ENCODE results near the gene SLC7A9.

Gene SLC7A9

DNA sequence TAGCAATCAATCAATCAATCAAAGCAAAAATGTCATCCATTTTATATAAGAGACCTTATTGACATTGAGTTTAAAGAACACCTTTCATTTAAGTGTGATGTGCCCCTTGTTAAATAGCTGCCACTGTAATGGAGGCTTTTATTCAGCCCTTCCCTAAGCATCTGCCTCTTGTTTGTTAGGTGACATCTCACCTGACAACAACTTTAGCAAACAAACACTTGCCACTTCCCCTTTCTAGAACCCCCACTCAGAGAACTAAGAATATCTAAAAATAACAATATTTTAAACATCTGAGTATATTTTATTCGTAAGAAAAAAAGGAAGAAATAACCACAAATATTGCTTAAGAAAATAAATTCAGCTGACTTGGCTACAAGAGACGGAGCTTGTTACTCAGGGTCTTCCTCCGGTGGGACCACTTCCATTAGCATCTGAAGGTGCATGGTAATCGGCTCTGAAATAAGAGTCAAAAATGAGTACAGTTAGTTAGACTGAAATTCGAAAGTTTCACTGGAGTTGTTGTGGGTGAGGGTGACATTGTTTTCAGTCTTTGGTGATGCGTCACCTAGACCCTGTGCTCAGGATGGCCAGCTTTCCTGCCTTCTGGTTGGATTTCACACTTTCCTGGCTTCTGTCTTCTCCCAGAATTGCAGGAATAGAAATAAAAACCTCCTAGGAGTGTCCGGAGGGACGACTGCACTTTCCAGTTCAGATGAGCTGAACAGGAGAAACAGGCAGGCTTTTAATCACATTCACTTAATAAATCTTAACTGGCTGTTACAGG, 39.1 kb downstream of the SLC7A9 start:
- DNase-seq (ENCODE audit: low spot score): no peak
- TF ChIP-seq, protein P1, sequence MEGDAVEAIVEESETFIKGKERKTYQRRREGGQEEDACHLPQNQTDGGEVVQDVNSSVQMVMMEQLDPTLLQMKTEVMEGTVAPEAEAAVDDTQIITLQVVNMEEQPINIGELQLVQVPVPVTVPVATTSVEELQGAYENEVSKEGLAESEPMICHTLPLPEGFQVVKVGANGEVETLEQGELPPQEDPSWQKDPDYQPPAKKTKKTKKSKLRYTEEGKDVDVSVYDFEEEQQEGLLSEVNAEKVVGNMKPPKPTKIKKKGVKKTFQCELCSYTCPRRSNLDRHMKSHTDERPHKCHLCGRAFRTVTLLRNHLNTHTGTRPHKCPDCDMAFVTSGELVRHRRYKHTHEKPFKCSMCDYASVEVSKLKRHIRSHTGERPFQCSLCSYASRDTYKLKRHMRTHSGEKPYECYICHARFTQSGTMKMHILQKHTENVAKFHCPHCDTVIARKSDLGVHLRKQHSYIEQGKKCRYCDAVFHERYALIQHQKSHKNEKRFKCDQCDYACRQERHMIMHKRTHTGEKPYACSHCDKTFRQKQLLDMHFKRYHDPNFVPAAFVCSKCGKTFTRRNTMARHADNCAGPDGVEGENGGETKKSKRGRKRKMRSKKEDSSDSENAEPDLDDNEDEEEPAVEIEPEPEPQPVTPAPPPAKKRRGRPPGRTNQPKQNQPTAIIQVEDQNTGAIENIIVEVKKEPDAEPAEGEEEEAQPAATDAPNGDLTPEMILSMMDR (IDR thresholded peaks at IDR 0.05; ENCODE audit: extremely low read depth, insufficient read depth, missing control alignments): no peak
- in situ Hi-C loops (cut with MboI; ENCODE audit: low pct_unique_long_range_greater_than_20kb, low sequenced_read_pairs, unreplicated experiment): no loop called here

DNA sequence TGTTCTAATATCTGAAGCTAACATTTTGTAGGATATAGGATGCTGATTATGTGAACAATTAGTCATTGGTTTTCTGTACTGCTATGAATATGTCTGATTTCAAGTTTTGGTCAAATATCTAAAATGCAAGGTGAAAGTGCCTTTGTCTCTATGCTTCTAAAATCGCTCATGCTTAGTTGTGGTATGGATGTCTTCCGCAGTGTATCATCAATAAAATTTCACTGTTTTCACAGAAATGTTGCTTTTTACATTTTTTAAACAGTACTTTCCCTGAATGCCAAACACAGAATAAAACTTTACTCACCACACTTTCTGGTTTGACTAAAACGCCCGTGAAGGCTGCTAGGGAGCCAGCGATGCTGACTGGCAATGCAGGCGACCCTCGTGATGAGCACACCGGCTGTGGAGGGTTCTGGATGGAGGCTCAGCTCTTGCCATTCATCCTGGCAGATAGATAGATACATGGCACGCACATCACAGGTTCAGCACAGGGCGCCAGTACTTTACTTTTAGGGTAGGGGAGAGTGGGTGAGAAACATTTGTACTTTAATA, 40.1 kb downstream of the SLC7A9 start:
- TF ChIP-seq, protein P1 (IDR thresholded peaks at IDR 0.05; ENCODE audit: extremely low read depth, insufficient read depth, missing control alignments): no peak
- in situ Hi-C loops (cut with MboI; ENCODE audit: low pct_unique_long_range_greater_than_20kb, low sequenced_read_pairs, unreplicated experiment): no loop called here
- DNase-seq (ENCODE audit: low spot score): no peak

DNA sequence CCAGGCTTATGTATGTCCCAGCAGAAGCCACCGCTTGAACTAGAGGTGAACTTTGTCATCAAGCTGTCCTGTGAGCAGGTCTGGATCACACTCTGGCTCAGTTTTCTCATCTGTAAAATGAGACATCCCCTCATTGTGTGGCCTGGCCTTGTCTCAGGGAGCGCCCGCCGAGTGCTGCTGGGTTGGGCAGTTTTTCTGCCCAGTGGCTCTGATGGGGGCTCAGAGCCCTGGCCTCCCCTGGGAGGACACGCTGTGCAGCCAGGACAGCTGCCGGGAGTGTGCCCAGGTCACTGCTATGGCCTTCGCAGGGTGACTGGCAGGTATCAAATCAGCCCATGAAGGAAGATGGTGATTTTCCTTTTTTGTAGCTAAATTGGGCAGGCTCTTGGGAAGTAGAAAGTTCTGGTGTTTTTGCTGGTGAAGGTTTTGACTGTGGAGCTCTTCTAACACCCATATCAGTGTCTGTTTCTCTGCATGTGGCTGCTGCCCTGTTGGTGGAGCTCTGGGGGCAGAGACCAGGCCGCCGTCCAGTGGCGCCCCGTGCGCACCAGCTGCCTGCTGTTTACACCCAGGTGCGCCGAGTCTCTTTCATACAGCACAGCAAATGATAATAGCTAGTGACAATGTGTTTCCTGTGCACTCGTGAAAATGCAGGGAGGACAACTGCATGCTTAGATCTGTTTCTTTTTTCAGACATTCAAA, 40.8 kb downstream of the SLC7A9 start:
- TF ChIP-seq, protein P1 (IDR thresholded peaks at IDR 0.05; ENCODE audit: extremely low read depth, insufficient read depth, missing control alignments): no peak
- no peak for DNase-seq (ENCODE audit: low spot score)
- in situ Hi-C loops (cut with MboI; ENCODE audit: low pct_unique_long_range_greater_than_20kb, low sequenced_read_pairs, unreplicated experiment): no loop called here

DNA sequence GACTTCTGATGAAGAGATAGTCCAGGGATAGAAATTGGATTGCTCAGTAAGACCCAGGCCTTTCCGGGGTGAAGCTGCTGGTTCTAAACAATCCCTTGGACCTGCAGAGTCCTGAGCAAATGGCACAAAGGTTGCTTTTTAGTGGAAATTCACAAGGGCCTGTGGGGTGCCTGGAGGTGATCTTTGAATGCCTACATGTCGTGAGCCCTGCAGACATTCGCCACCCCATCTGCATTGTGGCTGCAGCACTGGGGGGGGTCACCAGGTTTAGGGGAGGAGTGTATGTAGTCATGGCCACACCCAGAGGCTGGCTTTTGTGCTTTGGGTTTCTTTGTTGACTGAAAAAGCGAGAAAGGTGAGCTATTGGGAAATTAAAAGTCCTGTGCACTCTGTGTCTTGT, 41.4 kb downstream of the SLC7A9 start:
- no peak for DNase-seq (ENCODE audit: low spot score)
- in situ Hi-C loops (cut with MboI; ENCODE audit: low pct_unique_long_range_greater_than_20kb, low sequenced_read_pairs, unreplicated experiment): no loop called here
- TF ChIP-seq, protein P1 (IDR thresholded peaks at IDR 0.05; ENCODE audit: extremely low read depth, insufficient read depth, missing control alignments): no peak

DNA sequence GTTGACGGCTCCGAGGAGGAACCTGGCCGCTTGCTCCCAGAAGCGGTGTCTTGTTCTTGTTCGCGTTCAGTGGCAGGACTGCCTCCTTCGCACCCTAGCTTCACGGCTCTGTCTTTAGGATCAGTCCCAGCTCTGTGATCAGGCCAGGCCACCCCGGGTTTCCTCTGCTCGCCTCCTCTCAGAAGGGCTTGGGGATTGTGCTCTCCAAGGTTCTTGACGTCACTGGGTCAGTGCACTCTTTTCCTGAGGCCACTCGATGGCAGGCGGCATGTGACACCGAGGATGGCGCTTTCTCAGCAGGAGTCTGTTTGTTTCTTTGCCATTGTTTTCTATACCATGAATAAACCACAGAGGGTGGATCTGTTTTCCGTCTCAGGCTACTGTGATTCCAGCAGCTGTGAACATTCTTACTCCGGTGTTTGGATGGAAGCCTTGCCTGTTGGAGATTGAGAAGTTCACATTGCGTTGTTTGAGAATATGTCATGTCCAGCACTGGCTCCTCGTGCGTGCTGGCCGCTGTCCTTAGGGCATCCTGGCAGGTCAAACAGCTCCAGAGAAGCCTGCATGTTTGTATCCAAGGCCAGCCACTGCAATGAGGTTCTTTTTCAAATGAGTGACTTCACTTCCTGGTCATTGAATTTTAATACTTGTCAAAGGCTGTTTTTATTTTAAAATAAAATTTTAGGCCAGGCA, 44.5 kb downstream of the SLC7A9 start:
- no peak for DNase-seq (ENCODE audit: low spot score)
- TF ChIP-seq, protein P1 (IDR thresholded peaks at IDR 0.05; ENCODE audit: extremely low read depth, insufficient read depth, missing control alignments): no peak
- in situ Hi-C loops (cut with MboI; ENCODE audit: low pct_unique_long_range_greater_than_20kb, low sequenced_read_pairs, unreplicated experiment): no loop called here

DNA sequence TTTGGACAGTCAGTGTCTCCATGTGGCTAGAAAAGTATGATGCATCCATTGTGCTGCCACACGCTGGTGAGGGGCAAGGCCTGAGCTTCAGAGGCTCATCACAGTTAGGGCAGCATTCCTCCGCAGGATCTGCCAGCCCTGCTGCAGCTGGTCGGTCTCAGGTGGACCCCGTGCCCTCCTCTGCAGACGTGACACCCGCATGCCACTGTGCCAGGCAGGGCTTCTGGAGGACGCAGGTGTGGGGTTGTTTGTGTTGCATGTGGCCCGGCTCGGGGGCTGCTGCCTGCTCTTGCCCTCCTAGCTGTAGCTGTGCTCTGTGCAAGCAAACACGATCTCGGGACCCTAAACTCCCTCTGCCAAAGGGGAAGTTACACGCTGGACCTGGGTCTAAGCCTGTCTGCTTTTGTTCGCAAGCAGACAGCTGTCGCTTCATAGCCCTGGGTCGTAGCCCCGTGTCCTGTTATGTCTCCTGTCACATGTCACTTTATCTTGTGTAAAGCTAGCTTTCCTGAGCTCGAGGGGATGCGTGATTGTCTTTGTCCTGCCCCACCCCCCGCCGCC, 45.3 kb downstream of the SLC7A9 start:
- no peak for DNase-seq (ENCODE audit: low spot score)
- TF ChIP-seq, protein P1 (IDR thresholded peaks at IDR 0.05; ENCODE audit: extremely low read depth, insufficient read depth, missing control alignments): no peak
- in situ Hi-C loops (cut with MboI; ENCODE audit: low pct_unique_long_range_greater_than_20kb, low sequenced_read_pairs, unreplicated experiment): no loop called here
